GM20000 (cell line): ENCODE measurements around the gene ABHD17A.

ENCODE experiments used
- DNase-seq: peaks from one replicate; pipeline ENCODE4 v3.0.0; 2012; ENCODE audit warnings: low spot score
- CTCF ChIP-seq: IDR thresholded peaks from 2 replicates; pipeline ENCODE4 v1.5.1; 2012; ENCODE audit warnings: mild to moderate bottlenecking, control low read depth; ENCODE audit errors: extremely low read depth, missing control alignments

ABHD17A gene

DNA sequence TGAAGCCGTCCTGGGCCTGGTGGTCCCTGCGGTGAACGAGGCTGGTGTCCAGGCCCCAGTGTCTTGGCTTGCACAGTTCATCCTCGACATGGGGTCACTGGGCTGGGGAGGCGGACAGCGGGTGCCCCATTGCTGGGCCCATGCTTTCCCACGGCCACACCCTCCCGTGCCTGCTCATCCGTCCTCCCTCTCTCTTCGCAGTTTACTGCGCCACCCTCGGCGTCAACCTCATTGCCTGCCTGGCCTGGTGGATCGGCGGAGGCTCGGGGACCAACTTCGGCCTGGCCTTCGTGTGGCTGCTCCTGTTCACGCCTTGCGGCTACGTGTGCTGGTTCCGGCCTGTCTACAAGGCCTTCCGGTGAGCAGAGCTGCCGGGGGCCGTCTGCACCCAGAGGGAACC lies 32.6 kb upstream of the ABHD17A start:
- TF ChIP-seq CTCF = no peak
- no peak for DNase-seq

GRCh38 chr19:1917146-1917545 lies 31.9 kb upstream of the ABHD17A start:
- no peak for DNase-seq
- TF ChIP-seq CTCF = no peak

- no peak for DNase-seq
- TF ChIP-seq CTCF = no peak
These were observed 29.6 kb upstream of the ABHD17A start for GRCh38 chr19:1914826-1915341.

DNA sequence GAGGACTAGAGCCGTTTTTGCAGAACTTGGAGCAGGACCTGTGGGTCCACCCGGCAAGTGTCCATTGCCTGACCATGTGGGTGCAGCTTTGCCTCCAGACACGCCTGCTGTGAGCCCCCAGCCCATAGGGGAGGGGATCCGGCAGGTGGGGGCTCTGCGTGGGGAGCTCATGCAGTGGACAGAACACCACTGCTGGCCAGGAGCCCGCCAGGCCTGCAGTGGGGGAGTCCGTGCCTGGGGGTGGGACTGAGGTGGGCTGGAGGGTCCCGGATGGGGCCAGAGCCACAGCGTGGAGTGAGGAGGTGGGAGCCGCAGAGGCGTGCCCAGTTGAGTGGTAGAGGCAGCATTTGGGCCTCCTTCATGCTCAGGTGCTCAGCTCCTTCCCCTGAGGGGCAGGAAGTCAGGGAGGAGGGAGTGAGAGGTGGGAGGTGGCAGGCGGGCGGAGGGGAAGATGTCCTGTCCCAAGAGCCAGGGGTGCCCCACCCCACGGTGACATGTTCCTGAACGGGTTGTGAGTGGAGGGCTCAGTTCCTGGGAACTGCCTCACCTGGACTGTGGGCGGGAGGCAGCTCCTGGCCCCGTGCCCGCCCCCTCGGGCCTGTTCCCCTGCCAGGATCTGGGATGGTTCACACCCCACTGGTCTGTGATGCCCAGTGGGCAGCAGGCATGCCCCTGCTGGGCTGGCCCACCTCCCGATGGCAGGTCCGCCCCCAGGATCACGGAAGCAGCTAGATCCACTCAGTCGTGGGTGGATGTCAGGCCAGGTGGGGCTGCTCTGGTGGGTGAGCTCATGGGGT lies 28.7 kb upstream of the ABHD17A start:
- no peak for DNase-seq
- TF ChIP-seq CTCF = no peak

GRCh38 chr19:1912760-1913505 lies 27.6 kb upstream of the ABHD17A start:
- TF ChIP-seq CTCF = no peak
- DNase-seq = no peak

GRCh38 chr19:1911995-1912394 lies 26.7 kb upstream of the ABHD17A start:
- no peak for TF ChIP-seq CTCF
- DNase-seq = no peak

GRCh38 chr19:1911098-1911497 lies 25.8 kb upstream of the ABHD17A start:
- TF ChIP-seq CTCF = no peak
- no peak for DNase-seq
